ENCODE results near the gene GPR21. TPM values are rescaled to one million over a fixed set of nuclear protein-coding genes. Genes with fewer than 3 reads are reported as not detected.

The GPR21 gene
- polyA plus RNA-seq, 1 of the 3 experiments (the other 2 are of a cell fraction): not detected

DNA sequence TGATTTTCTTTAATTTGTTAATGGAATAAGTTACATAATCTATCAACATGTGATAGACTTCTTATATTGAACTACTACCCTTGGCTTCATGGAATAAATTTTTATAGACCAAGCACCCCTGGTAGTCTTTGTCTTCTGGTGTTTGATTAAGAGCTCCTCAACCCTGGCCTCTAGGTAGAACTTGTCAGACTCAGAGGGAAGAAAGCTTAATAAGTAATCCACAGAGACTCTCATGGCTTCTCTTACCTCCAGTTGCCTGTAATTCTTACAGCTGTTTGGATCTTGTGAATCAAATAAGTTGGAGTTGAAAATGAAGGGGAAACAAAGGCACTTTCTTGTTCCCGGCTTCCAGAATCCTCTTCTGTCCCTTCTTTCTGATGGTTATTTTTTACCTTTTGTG, 7.0 kb upstream of the GPR21 start:
- DNase-seq: no peak
- WGBS (ENCODE audit: low lambda C conversion rate): 93% methylated on average over 1 of the region's 1 CpG
- Histone ChIP-seq H3K27me3 (ENCODE audit: insufficient read depth) (no peaks in the 10 kb centered on the region), H3K4me1 (ENCODE audit: control insufficient read depth in 1 of 2, insufficient read depth in 2 of 2, low read depth in 1 of 2, low read length in 1 of 2) (no peaks in the 10 kb centered on the region; a peak in 2 of 4 replicates), H3K4me2 (no peak overlapping the region), H3K9ac (no peak overlapping the region), H3F3A (replicated peaks; ENCODE audit: insufficient read depth) (no peaks in the 10 kb centered on the region), H3K79me2 (ENCODE audit: insufficient read depth) (no peaks in the 10 kb centered on the region; the same call in 1 of the 2 replicates), H3K9me3 (no peaks in the 10 kb centered on the region), H2AFZ (ENCODE audit: low read depth) (no peak overlapping the region), H4K20me1 (ENCODE audit: insufficient read depth) (no peaks in the 10 kb centered on the region), H3K9me2 (no peaks in the 10 kb centered on the region), H3K36me3 (replicated peaks in 1 of 2; ENCODE audit: control insufficient read depth in 1 of 2, insufficient read depth in 2 of 2, low read length in 1 of 2) (peaks cover 44 to 64% of the 10 kb centered on the region in 2 experiments), H3K27ac (ENCODE audit: low read depth in 2 of 2, low read length in 1 of 2) (no peak overlapping the region), H3K4me3 (ENCODE audit: low read depth in 2 of 2, low read length in 1 of 2) (no peak overlapping the region)
- TF ChIP-seq POLR2AphosphoS5 (IDR thresholded peaks at IDR 0.05; ENCODE audit: low read depth, low read length): no peak
- no peak for TF ChIP-seq MXI1 (IDR thresholded peaks at IDR 0.05; ENCODE audit: low read depth, low read length)
- no peak for TF ChIP-seq RAD21 (IDR thresholded peaks at IDR 0.05; ENCODE audit: low read length)
- TF ChIP-seq, protein P1, sequence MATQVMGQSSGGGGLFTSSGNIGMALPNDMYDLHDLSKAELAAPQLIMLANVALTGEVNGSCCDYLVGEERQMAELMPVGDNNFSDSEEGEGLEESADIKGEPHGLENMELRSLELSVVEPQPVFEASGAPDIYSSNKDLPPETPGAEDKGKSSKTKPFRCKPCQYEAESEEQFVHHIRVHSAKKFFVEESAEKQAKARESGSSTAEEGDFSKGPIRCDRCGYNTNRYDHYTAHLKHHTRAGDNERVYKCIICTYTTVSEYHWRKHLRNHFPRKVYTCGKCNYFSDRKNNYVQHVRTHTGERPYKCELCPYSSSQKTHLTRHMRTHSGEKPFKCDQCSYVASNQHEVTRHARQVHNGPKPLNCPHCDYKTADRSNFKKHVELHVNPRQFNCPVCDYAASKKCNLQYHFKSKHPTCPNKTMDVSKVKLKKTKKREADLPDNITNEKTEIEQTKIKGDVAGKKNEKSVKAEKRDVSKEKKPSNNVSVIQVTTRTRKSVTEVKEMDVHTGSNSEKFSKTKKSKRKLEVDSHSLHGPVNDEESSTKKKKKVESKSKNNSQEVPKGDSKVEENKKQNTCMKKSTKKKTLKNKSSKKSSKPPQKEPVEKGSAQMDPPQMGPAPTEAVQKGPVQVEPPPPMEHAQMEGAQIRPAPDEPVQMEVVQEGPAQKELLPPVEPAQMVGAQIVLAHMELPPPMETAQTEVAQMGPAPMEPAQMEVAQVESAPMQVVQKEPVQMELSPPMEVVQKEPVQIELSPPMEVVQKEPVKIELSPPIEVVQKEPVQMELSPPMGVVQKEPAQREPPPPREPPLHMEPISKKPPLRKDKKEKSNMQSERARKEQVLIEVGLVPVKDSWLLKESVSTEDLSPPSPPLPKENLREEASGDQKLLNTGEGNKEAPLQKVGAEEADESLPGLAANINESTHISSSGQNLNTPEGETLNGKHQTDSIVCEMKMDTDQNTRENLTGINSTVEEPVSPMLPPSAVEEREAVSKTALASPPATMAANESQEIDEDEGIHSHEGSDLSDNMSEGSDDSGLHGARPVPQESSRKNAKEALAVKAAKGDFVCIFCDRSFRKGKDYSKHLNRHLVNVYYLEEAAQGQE (IDR thresholded peaks at IDR 0.05; ENCODE audit: low read depth, low read length): no peak
- TF ChIP-seq, protein P2, sequence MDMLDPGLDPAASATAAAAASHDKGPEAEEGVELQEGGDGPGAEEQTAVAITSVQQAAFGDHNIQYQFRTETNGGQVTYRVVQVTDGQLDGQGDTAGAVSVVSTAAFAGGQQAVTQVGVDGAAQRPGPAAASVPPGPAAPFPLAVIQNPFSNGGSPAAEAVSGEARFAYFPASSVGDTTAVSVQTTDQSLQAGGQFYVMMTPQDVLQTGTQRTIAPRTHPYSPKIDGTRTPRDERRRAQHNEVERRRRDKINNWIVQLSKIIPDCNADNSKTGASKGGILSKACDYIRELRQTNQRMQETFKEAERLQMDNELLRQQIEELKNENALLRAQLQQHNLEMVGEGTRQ (IDR thresholded peaks at IDR 0.05; ENCODE audit: borderline replicate concordance, low read depth, low read length): no peak
- TF ChIP-seq FOXJ3 (CRISPR knock-in tag; IDR thresholded peaks at IDR 0.05): no peak
- TF ChIP-seq SIN3A (IDR thresholded peaks at IDR 0.05; ENCODE audit: borderline replicate concordance, low read depth, low read length): no peak
- ChIA-PET POLR2A (no interaction called here), CTCF (interaction anchor here (1.1 kb wide), 1 partner anchor 323 kb away, joined by 3 read pairs; no protein-coding TSS in a partner anchor)

DNA sequence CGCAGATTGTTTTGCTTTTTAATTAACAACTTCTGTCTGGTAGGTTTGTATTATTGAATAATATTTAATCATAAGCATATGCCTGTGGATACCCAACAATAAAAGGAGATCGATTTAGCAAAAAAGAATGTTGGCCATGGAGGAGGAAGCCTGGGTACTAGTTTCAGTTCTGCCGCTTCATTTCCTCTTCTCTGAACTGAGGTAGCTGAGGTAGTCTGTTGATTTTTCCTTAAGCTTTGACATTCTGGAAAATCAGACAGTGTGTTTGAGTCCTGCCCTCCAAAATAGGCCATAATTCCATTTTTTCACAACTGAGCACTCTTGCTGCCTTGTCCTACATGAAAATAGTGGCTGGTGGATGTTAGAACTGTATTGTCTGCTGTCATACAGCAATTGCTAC, 6.0 kb upstream of the GPR21 start:
- H3K36me3 ChIP-seq (replicated peaks in 1 of 2; ENCODE audit: control insufficient read depth in 1 of 2, insufficient read depth in 2 of 2, low read length in 1 of 2): peaks cover 39 to 57% of the 10 kb centered on the region in 2 experiments
- H4K20me1 ChIP-seq (ENCODE audit: insufficient read depth): no peaks in the 10 kb centered on the region
- no peaks in the 10 kb centered on the region; a peak in 2 of 4 replicates for H3K4me1 ChIP-seq (ENCODE audit: control insufficient read depth in 1 of 2, insufficient read depth in 2 of 2, low read depth in 1 of 2, low read length in 1 of 2)
- H3K9me3 ChIP-seq: no peaks in the 10 kb centered on the region
- TF ChIP-seq SIN3A (IDR thresholded peaks at IDR 0.05; ENCODE audit: borderline replicate concordance, low read depth, low read length) (no peak), FOXM1 (IDR thresholded peaks at IDR 0.05; ENCODE audit: low read depth) (no peak), TEAD4 (IDR thresholded peaks at IDR 0.05; ENCODE audit: borderline replicate concordance, insufficient read depth) (no peak), ELF1 (IDR thresholded peaks at IDR 0.05) (no peak), RCOR1 (IDR thresholded peaks at IDR 0.05; ENCODE audit: low read length) (no peak)
- TF ChIP-seq, protein P1 (IDR thresholded peaks at IDR 0.05; ENCODE audit: low read depth, low read length): no peak
- TF ChIP-seq, protein P2 (IDR thresholded peaks at IDR 0.05; ENCODE audit: borderline replicate concordance, low read depth, low read length): no peak
- TF ChIP-seq, protein P3, sequence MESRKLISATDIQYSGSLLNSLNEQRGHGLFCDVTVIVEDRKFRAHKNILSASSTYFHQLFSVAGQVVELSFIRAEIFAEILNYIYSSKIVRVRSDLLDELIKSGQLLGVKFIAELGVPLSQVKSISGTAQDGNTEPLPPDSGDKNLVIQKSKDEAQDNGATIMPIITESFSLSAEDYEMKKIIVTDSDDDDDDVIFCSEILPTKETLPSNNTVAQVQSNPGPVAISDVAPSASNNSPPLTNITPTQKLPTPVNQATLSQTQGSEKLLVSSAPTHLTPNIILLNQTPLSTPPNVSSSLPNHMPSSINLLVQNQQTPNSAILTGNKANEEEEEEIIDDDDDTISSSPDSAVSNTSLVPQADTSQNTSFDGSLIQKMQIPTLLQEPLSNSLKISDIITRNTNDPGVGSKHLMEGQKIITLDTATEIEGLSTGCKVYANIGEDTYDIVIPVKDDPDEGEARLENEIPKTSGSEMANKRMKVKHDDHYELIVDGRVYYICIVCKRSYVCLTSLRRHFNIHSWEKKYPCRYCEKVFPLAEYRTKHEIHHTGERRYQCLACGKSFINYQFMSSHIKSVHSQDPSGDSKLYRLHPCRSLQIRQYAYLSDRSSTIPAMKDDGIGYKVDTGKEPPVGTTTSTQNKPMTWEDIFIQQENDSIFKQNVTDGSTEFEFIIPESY (IDR thresholded peaks at IDR 0.05; ENCODE audit: borderline replicate concordance, low read depth): no peak
- H3K9me2 ChIP-seq: no peaks in the 10 kb centered on the region
- no peaks in the 10 kb centered on the region for H3F3A ChIP-seq (replicated peaks; ENCODE audit: insufficient read depth)
- H2AFZ ChIP-seq (ENCODE audit: low read depth): no peak overlapping the region
- ChIA-PET CTCF (interaction anchor here (1.1 kb wide), 1 partner anchor 322 kb away, joined by 3 read pairs; no protein-coding TSS in a partner anchor), POLR2A (no interaction called here)
- no peak overlapping the region for H3K4me3 ChIP-seq (ENCODE audit: low read depth in 2 of 2, low read length in 1 of 2)
- no peak overlapping the region for H3K9ac ChIP-seq
- no peaks in the 10 kb centered on the region; the same call in 1 of the 2 replicates for H3K79me2 ChIP-seq (ENCODE audit: insufficient read depth)
- H3K27me3 ChIP-seq (ENCODE audit: insufficient read depth): no peaks in the 10 kb centered on the region
- 62% methylated on average over 3 of the region's 3 CpGs for WGBS (ENCODE audit: low lambda C conversion rate)
- H3K4me2 ChIP-seq: no peak overlapping the region
- no peak for DNase-seq
- no peak overlapping the region for H3K27ac ChIP-seq (ENCODE audit: low read depth in 2 of 2, low read length in 1 of 2)
